Stomach smooth muscle (tissue), 2 donors: ENCODE data around the gene VTA1.

Source experiments
- H3K27ac ChIP-seq: one replicate; pipeline ENCODE4 v1.7.0; 2013; ENCODE audit warnings: mild to moderate bottlenecking, low read length, inconsistent platforms
- H3K27me3 ChIP-seq, 2 donors: one replicate each; pipeline ENCODE4 v1.7.0; 2013; ENCODE audit warnings: low read length in 2 of 2; ENCODE audit not compliant: insufficient read depth in 2 of 2, control insufficient read depth in 1 of 2
- H3K36me3 ChIP-seq, 2 donors: one replicate each; pipeline ENCODE4 v1.7.0; 2013; ENCODE audit warnings: low read length in 2 of 2; ENCODE audit not compliant: control insufficient read depth in 2 of 2, insufficient read depth in 2 of 2
- H3K4me1 ChIP-seq: one replicate; pipeline ENCODE4 v1.7.0; 2013; ENCODE audit warnings: low read length; ENCODE audit not compliant: control insufficient read depth, insufficient read depth
- H3K4me3 ChIP-seq, 2 donors: one replicate each; pipeline ENCODE4 v1.7.0; 2013; ENCODE audit warnings: low read length in 2 of 2
- H3K9ac ChIP-seq, 2 donors: one replicate each; pipeline ENCODE4 v1.7.0; 2013; ENCODE audit warnings: low read length in 2 of 2, mild to moderate bottlenecking in 1 of 2
- H3K9me3 ChIP-seq, 2 donors: one replicate each; pipeline ENCODE4 v1.7.0; 2013; ENCODE audit warnings: low read length in 2 of 2; ENCODE audit not compliant: control insufficient read depth in 2 of 2
- donor health status: healthy.
- donor health status: Pancreatic carcinoma.

Gene VTA1

GRCh38 chr6:142265476-142265875 is 118.4 kb downstream of the VTA1 start:
- Histone ChIP-seq H3K36me3 (no peaks in the 10 kb centered on the region), H3K9ac (no peak overlapping the region), H3K4me3 (no peak overlapping the region), H3K9me3 (no peaks in the 10 kb centered on the region), H3K27me3 (no peaks in the 10 kb centered on the region), H3K27ac (no peak overlapping the region), H3K4me1 (no peaks in the 10 kb centered on the region)

DNA sequence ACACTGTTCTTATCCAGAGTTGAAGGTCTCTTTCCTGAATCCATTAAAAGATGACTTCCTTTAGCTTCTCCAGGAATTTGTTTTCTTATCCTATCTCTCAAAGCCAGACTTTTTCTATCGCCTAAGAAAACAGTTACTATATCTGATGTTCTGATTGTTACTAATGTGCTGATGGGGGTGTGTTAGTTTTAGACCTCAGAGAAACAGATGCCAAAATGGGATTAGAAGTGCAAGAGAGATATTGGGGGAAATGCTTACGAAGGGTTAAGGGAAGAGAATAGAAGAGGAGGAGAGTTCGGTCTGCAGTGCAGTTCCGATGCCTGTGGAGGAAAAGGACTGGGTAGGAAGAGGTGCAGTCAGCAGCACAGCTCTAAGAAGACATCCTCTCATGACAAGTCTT is 119.0 kb downstream of the VTA1 start:
- no peaks in the 10 kb centered on the region for H3K36me3 ChIP-seq
- no peaks in the 10 kb centered on the region for H3K9me3 ChIP-seq
- no peak overlapping the region for H3K4me3 ChIP-seq
- no peak overlapping the region for H3K9ac ChIP-seq
- no peaks in the 10 kb centered on the region for H3K4me1 ChIP-seq
- H3K27ac ChIP-seq, result no peak overlapping the region
- no peaks in the 10 kb centered on the region for H3K27me3 ChIP-seq

DNA sequence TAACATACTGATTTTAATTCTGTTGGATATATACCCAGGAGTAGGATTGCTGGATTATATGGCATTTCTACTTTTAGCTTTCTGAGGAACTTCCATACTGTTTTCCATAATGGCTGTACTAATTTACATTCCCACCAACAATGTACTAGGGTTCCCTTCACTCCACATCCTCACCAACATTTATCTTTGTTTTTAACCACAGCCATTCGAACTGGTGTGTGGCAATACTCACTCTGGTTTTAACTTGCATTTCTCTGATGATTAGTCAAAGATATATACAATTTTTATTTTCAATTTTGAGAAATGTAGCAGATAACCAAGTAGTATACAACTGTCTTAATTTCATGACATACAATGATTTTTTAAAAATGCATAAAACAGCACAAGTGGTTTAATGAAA is 124.4 kb downstream of the VTA1 start:
- no peaks in the 10 kb centered on the region for H3K27me3 ChIP-seq
- H3K27ac ChIP-seq, result no peak overlapping the region
- no peak overlapping the region for H3K4me3 ChIP-seq
- no peak overlapping the region for H3K9ac ChIP-seq
- H3K4me1 ChIP-seq, result no peaks in the 10 kb centered on the region
- H3K9me3 ChIP-seq, result no peaks in the 10 kb centered on the region
- no peaks in the 10 kb centered on the region for H3K36me3 ChIP-seq
